NCI-H187 (cell line): ENCODE data around the gene HDAC4.

Source experiments
- DNase-seq, 2 experiments: peaks; one replicate each; lab custom pipeline; 2025; lab: John Stamatoyannopoulos, UW

HDAC4 gene

GRCh38 chr2:239349453-239350135 lies 51.2 kb downstream of the HDAC4 start:
- no peak for DNase-seq

- no peak for DNase-seq
Measured at GRCh38 chr2:239348563-239349452, 52.0 kb downstream of the HDAC4 start.

- no peak for DNase-seq
Measured at GRCh38 chr2:239346676-239347075, 54.1 kb downstream of the HDAC4 start.

- no peak for DNase-seq
Measured at GRCh38 chr2:239345251-239345650, 55.6 kb downstream of the HDAC4 start.

- DNase-seq: no peak
Measured at GRCh38 chr2:239344857-239345216, 56.0 kb downstream of the HDAC4 start.

- no peak for DNase-seq
Measured at GRCh38 chr2:239343946-239344856, 56.6 kb downstream of the HDAC4 start.

- DNase-seq: no peak
Measured at GRCh38 chr2:239343460-239343859, 57.4 kb downstream of the HDAC4 start.

GRCh38 chr2:239341840-239342239 lies 59.0 kb downstream of the HDAC4 start:
- no peak for DNase-seq

GRCh38 chr2:239341146-239341732 lies 59.6 kb downstream of the HDAC4 start:
- no peak for DNase-seq

- no peak for DNase-seq
Measured at GRCh38 chr2:239339726-239340601, 60.9 kb downstream of the HDAC4 start.

GRCh38 chr2:239339241-239339640 lies 61.6 kb downstream of the HDAC4 start:
- DNase-seq: no peak

GRCh38 chr2:239337877-239338484 lies 62.8 kb downstream of the HDAC4 start:
- DNase-seq: peak; percentile 25 to 73

GRCh38 chr2:239337122-239337876 lies 63.5 kb downstream of the HDAC4 start:
- no peak for DNase-seq

- DNase-seq: no peak
Measured at GRCh38 chr2:239331560-239331959, 69.3 kb downstream of the HDAC4 start.

- no peak for DNase-seq
Measured at GRCh38 chr2:239330836-239331235, 70.0 kb downstream of the HDAC4 start.

GRCh38 chr2:239329972-239330572 lies 70.7 kb downstream of the HDAC4 start:
- DNase-seq: no peak

GRCh38 chr2:239329284-239329971 lies 71.4 kb downstream of the HDAC4 start:
- DNase-seq: no peak

- no peak for DNase-seq
Measured at GRCh38 chr2:239328351-239329191, 72.2 kb downstream of the HDAC4 start.
